Measurements from ENCODE around the gene ULK3. TPM values are rescaled to one million over a fixed set of nuclear protein-coding genes. Genes with fewer than 3 reads are reported as not detected.

Gene ULK3
- total RNA-seq, 1 donor from 2014 or later = 19.7 TPM

GRCh38 chr15:74867466-74868038 is 24.6 kb upstream of the ULK3 start:
- no peak overlapping the region for H3K4me3 ChIP-seq (ENCODE audit: low read depth, low read length)
- no peak for TF ChIP-seq CTCF (conservative IDR thresholded peaks at IDR 0.05; ENCODE audit: low read depth, low read length)
- DNase-seq (ENCODE audit: low read depth) = no peak

- TF ChIP-seq CTCF (conservative IDR thresholded peaks at IDR 0.05; ENCODE audit: low read depth, low read length) = no peak
- H3K4me3 ChIP-seq (ENCODE audit: low read depth, low read length) = no peak overlapping the region
- DNase-seq (ENCODE audit: low read depth) = no peak
These were observed 23.1 kb upstream of the ULK3 start for GRCh38 chr15:74866090-74866489.

- DNase-seq (ENCODE audit: low read depth) = no peak
- no peak overlapping the region for H3K4me3 ChIP-seq (ENCODE audit: low read depth, low read length)
- no peak for TF ChIP-seq CTCF (conservative IDR thresholded peaks at IDR 0.05; ENCODE audit: low read depth, low read length)
These were observed 22.4 kb upstream of the ULK3 start for GRCh38 chr15:74865316-74865715.

GRCh38 chr15:74864296-74864695 is 21.3 kb upstream of the ULK3 start:
- TF ChIP-seq CTCF (conservative IDR thresholded peaks at IDR 0.05; ENCODE audit: low read depth, low read length) = no peak
- H3K4me3 ChIP-seq (ENCODE audit: low read depth, low read length) = no peak overlapping the region
- DNase-seq (ENCODE audit: low read depth) = no peak

- DNase-seq (ENCODE audit: low read depth) = peak; percentile 71
- no peak for TF ChIP-seq CTCF (conservative IDR thresholded peaks at IDR 0.05; ENCODE audit: low read depth, low read length)
- H3K4me3 ChIP-seq (ENCODE audit: low read depth, low read length) = no peak overlapping the region
These were observed 20.5 kb upstream of the ULK3 start for GRCh38 chr15:74863239-74864056.

- no peak for TF ChIP-seq CTCF (conservative IDR thresholded peaks at IDR 0.05; ENCODE audit: low read depth, low read length)
- no peak for DNase-seq (ENCODE audit: low read depth)
These were observed 15.4 kb upstream of the ULK3 start for GRCh38 chr15:74858369-74858740.

More at GRCh38 chr15:74858369-74858740, 15.4 kb upstream of the ULK3 start:
- no peak overlapping the region for H3K4me3 ChIP-seq (ENCODE audit: low read depth, low read length)
